GM21526 (cell line): ENCODE measurements around the gene FOLR1.
"Not testable (repeated sequence)": the region's sequence is repeated elsewhere in the genome, so short reads cannot be mapped to it uniquely, and the experiment has no call there.

ENCODE experiments used
- ATAC-seq: cut with Tn5 transposase; IDR thresholded peaks from one replicate; pipeline ENCODE4 v1.9.1; 2021; ENCODE audit warnings: moderate library complexity; ENCODE audit not compliant: unreplicated experiment, low FRiP score

Gene FOLR1

DNA sequence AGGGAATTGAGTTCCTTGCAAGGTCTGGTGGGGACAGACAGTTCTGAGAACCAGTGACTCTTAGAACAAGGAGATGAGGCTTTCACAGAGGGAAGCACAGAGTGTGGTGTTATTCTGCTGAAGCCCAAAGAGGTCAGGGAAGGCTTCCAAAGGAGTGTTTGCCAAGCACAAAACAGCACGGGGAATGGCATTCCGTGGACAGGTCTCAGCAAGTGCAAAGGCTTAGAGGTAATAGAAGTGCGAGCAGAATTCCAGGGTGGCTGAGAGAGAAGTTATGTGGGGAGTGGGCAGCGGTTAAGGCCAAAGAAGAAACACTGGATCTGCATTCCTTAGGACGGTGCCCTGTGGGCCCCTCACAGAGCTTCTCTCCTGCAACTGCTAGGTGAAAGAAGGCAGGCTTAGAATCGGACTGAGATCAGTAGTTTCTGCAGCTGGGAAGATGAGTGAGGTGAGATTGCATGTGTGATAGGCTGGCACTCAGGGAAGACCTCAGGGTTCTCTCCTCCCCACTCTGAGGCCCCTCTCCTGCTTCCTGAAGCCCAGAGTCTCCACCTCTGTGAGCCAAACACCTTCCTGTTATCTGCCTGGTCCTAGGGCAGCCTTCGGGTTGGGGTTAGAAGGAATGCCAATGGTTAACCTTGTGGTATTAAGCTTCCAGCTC lies 10.9 kb upstream of the FOLR1 start:
- not testable (repeated sequence) for ATAC-seq

DNA sequence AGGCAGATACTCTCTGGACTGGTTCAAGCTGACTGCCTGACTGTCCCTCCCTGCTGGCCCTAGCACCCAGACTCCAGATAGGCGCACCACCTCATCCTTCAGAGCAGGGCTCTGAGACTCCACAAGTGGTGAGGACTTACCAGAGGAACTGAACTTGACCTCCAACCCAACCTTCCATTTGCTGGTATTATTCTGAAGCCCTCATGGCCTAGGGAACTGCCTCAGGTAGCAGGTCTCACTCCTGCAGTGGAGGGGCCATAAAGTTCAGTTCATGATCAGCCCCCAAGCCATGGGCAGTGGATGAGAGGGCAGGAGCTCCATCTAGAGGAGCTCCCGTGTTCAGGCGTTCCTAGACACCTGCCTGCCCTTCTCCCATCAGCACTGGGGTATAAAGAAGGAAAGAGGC lies 10.4 kb upstream of the FOLR1 start:
- not testable (repeated sequence) for ATAC-seq

DNA sequence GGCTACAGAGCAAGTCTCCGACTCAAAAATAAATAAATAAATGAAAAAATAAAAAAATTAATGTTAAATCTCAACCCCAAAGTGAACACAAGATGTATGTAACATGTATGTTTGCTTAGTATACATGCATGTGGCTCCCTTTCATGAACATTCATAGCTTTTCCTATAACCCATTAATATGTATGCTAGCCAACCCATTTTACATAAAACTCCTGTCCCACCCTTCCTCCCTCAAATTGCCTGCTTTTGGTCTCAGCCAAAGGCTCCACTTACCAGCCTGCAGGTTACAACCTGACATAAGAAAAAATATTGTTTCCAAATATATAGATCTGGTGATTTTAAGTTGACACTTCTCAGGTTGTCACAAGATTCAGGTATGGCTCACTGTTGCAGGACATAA lies 3.7 kb upstream of the FOLR1 start:
- no peak for ATAC-seq

DNA sequence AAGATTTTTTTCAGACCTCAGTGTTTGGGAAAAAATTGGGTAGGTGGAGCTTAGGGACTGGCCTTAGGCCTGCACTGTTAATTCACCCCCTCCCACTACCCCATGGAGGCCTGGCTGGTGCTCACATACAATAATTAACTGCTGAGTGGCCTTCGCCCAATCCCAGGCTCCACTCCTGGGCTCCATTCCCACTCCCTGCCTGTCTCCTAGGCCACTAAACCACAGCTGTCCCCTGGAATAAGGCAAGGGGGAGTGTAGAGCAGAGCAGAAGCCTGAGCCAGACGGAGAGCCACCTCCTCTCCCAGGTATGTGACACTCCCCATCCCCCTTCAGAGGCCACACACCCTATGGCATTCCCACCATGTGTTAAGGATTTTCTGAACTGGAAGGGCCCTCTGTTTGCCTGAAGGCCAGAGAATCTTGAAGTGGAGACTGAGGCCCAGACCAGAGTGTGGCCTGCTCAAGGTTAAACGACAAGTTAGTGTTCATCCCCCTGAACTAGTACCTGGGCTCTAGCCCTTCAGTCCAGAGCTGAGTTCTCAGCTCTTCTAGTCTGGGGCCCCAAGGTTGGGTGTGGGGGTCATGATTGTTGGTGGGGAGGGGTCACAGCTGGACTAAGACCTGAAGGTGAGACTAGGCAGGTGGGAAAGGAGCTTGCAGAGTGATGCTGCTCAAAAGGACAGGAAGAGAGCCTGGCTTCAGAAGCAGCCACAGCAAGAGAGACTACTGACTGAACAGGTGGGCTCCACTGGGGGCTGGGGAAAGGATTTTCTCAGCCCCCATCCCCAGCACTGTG lies 2.3 kb upstream of the FOLR1 start:
- ATAC-seq = no peak

DNA sequence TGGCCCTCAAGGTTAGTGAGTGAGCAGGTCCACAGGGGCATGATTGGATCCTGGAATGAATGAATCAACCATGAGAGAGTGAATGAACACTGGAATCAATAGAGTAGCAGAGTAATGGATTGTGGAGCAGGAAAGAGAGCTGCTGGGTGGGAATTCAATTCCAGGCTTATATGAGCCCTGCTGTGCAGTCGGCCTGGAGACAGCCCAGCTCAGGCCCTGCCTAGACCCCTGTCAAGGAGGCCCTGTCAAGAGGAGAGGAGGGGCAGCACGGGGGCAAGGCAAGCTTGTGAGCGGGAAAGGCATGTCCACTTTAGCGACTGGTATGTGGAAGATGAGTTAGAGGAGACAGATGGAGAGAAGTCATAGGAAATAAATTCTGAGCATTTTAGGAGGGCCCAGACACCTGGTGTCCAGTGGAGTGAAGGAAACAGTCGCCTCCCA lies 1.3 kb upstream of the FOLR1 start:
- no peak for ATAC-seq

- no peak for ATAC-seq
Measured at GRCh38 chr11:72195518-72196270, 3.8 kb downstream of the FOLR1 start.

DNA sequence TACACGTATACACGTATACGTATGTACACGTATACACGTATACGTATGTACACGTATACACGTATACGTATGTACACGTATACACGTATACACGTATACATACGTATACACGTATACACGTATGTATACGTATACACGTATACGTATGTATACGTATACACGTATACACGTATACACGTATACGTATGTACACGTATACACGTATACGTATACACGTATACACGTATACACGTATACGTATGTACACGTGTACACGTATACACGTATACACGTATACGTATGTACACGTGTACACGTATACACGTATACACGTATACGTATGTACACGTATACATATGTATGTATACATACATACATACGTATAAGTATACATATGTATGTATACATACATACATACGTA lies 9.5 kb downstream of the FOLR1 start:
- ATAC-seq = not testable (repeated sequence)

- ATAC-seq = no peak
Measured at GRCh38 chr11:72202571-72202970, 10.6 kb downstream of the FOLR1 start.

DNA sequence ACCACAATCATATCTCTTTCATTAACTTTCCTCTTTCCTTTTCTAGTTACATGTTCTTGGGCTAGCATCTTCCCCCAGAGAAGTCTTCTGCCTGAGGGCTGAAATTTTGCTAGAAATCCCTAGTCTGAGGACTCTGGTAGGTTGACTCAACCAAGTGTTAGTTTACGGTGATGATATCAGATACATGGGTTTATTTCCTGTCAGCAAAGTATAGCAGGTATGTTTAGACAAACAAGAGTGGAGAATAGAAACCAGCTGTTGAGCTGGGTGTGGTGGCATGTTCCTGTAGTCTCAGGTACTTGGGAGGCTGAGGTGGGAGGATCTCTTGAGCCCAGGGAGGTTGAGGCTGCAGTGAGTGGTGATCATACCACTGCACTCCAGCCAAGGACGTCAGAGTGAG lies 11.2 kb downstream of the FOLR1 start:
- no peak for ATAC-seq

DNA sequence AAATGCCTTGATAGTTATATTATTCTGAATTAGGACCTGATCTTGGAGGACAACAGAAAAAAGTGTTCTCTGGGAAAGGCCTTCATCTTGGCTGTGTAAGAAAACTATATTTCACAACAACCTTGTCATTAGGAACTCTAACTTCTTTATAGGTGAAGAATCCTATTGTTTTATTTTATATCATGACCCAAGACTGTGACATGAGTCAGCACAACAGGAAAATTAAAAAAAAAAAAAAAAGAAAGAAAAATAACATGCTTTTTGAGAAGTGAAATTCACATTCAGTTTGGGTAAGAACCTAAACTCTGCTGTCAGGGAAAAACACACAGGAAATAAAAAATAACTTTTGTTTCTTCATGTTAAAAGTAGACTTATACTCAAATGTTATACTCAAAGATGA lies 12.9 kb downstream of the FOLR1 start:
- ATAC-seq = no peak

DNA sequence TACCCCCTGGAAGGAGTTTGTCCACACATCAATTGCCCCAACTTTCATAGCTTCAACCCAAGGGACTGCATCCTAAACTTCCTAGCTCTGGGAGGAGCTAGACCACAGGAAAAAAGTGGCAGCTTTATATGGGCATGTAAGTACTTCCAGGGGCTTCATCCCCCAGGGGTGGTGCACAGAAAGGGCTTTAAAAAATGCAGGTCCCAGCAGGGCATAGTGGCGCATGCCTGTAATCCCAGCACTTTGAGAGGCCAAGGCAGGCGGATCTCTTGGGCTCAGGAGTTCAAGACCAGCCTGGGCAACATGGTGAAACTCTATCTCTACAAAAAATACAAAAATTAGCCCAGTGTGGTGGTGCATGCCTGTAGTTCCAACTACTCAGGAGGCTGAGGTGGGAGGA lies 14.9 kb downstream of the FOLR1 start:
- not testable (repeated sequence) for ATAC-seq

GRCh38 chr11:72208281-72208680 lies 16.3 kb downstream of the FOLR1 start:
- ATAC-seq = no peak

DNA sequence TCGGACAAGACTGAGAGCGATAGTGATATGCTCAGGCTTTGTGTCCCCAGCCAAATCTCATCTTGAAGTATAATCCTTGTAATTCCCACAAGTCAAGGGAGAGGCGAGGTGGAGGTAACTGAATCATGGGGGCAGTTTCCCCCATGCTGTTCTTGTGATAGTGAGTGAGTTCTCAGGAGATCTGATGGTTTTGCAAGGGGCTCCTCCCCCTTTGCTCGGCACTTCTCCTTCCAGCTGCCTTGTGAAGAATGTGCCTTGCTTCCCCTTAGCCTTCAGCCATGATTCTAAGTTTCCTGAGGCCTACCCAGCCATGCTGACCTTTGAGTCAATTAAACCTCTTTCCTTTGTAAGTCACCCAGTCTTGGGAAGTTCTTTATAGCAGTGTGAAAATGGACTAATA lies 17.2 kb downstream of the FOLR1 start:
- ATAC-seq = no peak

GRCh38 chr11:72216638-72217037 lies 24.7 kb downstream of the FOLR1 start, which contains the start of gene FOLR2:
Gene FOLR2 (plus strand): TSS chr11:72216794. CDS start chr11:72218585, 1,791 bp downstream.
- ATAC-seq = no peak

GRCh38 chr11:72217841-72218240 lies 25.9 kb downstream of the FOLR1 start:
- ATAC-seq = no peak

GRCh38 chr11:72218251-72218745 lies 26.4 kb downstream of the FOLR1 start:
- no peak for ATAC-seq

- ATAC-seq = no peak
Measured at GRCh38 chr11:72220696-72221363, 28.9 kb downstream of the FOLR1 start.

- ATAC-seq = no peak
Measured at GRCh38 chr11:72221386-72222075, 29.6 kb downstream of the FOLR1 start.

DNA sequence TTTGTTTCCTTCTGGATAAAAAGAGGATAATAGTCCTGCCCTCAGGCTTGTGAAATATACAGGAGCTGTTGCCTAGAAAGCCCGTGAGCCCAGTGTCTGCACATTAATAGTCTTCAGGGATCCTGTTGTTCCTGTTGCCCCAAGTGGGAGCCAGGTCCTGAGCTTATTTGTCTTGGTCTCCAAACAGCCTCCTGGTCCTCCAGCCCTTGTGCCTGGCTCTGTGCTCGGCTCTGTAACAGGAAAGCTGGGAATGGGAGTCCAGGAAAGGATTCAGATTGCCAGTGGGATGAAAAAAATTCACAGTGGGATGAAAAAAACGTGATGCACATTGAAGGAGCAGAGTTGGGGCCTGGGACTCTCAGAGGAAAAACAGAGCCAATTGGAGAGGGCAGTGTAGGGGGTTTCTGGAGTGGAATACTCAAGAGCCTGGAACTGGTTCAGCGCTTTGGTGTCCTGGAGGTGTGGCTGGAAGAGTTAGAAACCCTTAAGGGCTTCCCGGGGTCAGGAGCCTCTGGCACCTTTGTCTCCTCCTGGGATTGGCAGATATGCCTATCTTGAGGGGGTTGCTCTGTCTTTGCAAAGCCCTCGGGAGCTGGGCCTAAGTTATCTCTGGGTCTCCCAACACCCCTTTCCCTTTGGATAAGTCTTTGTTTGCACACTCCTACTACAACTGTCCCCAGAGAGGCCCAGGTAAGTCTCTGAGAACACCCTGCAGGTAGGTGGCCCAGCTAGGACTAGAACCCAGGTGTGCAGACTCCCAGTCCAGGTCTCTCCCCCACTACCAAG lies 30.4 kb downstream of the FOLR1 start:
- no peak for ATAC-seq
